HG03139 (cell line): ENCODE measurements around the gene GP1BB.
"Not testable (repeated sequence)": the region's sequence is repeated elsewhere in the genome, so short reads cannot be mapped to it uniquely, and the experiment has no call there.

Experiments
- ATAC-seq: cut with Tn5 transposase; IDR thresholded peaks from one replicate; pipeline ENCODE4 v1.9.1; 2021; ENCODE audit not compliant: unreplicated experiment

The GP1BB gene

GRCh38 chr22:19723232-19723982 is at the start of gene GP1BB:
GP1BB (plus strand) TSS chr22:19723539; CDS start chr22:19723570, 31 bp downstream.
- no peak for ATAC-seq

GRCh38 chr22:19673660-19674059 is 49.7 kb upstream of the GP1BB start:
- ATAC-seq: no peak

DNA sequence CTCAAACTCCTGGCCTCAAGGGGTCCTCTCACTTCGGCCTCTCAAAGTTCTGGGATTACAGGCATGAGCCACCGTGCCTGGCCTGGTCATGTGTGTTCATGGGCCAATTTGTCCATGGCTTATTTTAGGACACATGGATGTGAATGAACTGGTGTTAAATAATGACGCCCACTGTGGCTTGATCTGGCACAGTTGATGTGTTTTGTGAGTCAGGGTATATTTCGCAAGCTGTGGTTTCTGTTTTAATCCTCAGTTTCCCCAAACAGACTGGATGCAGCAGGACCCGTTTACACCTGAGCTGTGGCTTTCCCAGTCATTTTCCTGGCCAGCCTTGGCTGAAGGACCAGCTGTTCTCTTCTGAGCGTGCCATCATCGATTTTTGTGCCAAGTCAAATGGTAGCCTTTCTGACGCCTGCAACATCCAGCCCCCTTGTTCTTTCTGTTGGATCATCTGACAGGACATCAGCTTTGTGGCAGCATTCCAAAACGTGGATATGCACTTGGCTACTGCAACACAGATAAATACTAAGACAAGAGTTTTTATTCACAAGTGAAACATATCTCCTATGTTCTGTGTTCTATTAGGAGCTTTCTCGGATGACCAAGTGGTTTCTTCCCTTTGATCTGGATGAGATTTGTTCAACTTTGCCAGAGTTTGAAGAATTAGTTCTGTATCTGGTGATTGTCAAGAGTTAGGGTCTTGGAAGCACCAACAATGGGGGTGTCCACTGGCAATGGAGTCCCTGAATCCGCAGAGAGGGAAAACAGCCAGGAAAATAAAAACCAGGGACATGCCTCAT is 49.0 kb upstream of the GP1BB start:
- ATAC-seq: no peak

DNA sequence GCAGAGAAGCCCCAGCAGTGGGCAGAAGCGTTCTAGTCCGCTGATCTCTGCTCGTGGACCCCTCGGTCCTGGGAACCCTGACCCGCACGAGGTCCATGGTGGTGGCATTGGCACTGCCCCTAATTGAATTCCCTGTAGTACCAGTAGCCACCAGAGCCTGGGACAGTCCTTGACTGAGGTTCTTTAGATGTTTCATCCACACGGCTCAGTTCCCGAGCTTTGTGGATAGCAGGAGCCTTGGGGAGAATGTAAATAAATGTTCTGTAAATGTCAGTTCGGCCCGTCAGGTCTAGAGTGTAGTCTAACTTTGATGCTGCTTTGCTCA is 48.4 kb upstream of the GP1BB start:
- ATAC-seq: no peak

GRCh38 chr22:19675428-19675827 is 47.9 kb upstream of the GP1BB start:
- no peak for ATAC-seq

DNA sequence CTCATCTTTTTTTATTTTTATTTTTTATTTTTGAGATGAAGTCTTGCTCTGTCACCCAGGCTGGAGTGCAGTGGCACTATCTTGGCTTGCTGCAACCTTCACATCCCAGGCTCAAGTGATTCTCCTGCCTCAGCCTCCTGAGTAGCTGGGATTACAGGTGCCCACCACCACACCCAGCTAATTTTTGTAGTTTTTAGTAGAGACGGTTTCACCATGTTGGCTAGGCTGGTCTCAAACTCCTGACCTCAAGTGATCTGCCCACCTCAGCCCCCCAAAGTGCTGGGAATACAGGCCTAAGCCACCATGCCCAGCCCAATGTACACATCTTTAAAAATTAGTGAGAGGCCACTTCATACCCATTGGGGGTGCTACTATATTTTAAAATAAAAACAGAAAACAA is 46.9 kb upstream of the GP1BB start:
- ATAC-seq: not testable (repeated sequence)

- ATAC-seq: no peak
These were observed 44.3 kb upstream of the GP1BB start for GRCh38 chr22:19678949-19679521.

DNA sequence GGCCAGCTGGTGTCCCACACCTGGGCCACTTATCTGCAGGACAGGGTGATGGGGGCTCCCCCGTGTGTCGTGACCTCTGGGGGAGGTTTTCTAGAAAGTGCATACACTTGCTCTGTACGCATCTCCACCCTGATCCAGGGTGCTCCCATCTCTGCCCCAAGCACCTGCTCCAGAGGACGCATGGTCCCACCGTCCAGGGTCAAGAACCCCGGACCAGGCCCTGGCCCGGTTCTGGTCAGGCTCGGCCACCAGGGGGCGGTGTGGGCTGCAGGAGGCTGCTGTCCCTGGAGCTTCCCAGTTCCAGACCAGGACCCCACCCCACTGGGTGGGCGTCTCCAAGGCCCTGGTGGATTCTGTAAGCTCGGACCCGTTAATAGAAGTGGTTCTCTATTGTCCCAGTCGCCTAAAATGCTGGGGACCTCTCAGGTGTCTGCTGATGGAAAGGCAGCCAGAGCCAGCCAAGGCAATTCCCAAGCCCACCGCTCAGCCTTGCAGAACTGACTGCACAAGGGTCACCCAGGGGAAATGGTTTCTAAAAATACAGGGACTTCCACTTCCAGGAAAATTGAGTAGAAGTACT is 43.7 kb upstream of the GP1BB start:
- ATAC-seq: no peak

DNA sequence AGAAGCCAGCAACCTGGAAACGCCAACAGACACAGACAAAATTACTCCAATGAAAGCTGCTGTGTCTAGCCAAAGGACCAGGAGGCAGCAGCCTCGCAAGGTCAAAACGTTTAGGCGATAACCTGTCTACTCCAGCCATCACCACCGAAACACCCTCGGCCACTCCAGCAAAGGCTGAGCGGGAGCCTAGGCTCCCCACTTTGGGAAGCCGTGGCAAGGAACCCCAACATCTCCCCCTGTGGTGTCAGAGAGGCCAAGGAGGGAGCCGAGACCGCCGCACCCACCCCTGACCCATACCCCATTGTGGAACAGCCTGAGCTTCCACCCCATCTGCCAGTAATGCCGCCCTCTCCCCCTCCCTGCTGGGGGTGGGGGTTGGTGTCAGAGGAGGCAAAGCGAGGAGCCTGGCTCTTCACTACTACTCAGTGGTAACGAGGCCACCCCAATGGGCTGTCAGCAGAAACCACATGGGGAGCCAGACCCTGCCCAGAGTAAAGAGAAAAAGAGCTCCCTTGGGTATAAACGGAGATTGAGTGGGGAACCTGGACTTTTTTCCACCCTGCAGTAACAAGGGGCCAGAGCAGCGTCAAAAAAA is 43.0 kb upstream of the GP1BB start:
- no peak for ATAC-seq

GRCh38 chr22:19680911-19681862 is 42.2 kb upstream of the GP1BB start:
- ATAC-seq: no peak

GRCh38 chr22:19681863-19682245 is 41.5 kb upstream of the GP1BB start:
- ATAC-seq: no peak

DNA sequence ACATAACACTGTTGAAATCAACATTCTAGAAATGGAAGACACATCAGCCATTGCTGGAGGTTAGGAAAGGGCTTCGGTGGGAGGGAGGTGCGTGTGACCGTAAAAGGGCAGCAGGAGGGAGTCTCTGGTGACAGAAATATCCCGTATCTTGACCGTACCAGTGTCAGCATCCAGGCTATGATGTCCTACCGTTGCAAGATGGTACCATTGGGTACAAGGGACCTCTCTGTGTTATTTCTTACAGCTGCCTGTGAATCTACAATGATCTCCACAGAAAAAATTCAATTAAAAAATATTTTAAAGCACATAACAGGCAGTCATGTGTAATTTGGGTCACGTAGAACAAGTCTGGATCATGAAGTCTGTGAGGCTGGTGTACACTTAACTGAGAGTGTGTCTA is 36.4 kb upstream of the GP1BB start:
- ATAC-seq: no peak

GRCh38 chr22:19687561-19688300 is 35.6 kb upstream of the GP1BB start:
- ATAC-seq: no peak

- ATAC-seq: no peak
These were observed 34.7 kb upstream of the GP1BB start for GRCh38 chr22:19688301-19689290.

GRCh38 chr22:19689408-19689807 is 33.9 kb upstream of the GP1BB start:
- no peak for ATAC-seq

DNA sequence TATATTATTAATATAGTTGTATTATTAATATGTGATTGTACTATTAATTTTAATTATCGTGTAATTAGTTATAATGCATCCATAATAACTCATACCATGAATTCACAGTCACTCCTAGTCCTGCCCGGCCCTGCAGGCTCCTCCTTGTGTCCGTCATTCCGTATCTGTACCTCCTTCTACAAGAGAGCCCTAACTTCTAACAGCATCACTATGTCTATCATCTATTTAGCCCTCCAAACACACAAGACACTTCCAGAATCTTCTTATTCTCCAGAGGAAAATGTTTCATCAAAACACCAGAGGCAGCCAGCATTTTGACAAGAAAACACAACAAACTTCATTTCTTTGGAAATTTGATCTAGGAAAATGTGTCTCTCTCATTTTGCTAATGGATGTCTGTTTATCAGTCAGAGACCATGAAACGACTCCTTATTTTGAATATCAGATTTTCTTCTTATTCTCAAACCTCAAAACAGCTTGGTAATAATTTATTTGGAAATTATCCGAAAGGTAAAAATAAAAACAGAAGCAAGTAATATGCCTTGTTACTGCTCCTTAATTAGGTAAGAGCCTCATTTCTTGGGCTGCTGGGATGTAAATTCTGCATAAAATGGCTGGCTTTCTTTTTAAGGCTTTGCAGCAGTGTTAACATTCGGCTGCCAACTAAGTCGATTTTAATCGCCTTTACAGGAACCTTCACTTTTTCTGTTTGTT is 32.2 kb upstream of the GP1BB start:
- no peak for ATAC-seq

GRCh38 chr22:19691721-19692341 is 31.5 kb upstream of the GP1BB start:
- ATAC-seq: no peak
